NCI-H146 treated with DMSO at 0.1 percent for 48 hours (cell line): Measurements from ENCODE around the gene ANP32E.

ENCODE experiments used
- DNase-seq: peaks from one replicate; lab custom pipeline; 2025; ENCODE audit not compliant: unreplicated experiment; lab: John Stamatoyannopoulos, UW

The ANP32E gene

DNA sequence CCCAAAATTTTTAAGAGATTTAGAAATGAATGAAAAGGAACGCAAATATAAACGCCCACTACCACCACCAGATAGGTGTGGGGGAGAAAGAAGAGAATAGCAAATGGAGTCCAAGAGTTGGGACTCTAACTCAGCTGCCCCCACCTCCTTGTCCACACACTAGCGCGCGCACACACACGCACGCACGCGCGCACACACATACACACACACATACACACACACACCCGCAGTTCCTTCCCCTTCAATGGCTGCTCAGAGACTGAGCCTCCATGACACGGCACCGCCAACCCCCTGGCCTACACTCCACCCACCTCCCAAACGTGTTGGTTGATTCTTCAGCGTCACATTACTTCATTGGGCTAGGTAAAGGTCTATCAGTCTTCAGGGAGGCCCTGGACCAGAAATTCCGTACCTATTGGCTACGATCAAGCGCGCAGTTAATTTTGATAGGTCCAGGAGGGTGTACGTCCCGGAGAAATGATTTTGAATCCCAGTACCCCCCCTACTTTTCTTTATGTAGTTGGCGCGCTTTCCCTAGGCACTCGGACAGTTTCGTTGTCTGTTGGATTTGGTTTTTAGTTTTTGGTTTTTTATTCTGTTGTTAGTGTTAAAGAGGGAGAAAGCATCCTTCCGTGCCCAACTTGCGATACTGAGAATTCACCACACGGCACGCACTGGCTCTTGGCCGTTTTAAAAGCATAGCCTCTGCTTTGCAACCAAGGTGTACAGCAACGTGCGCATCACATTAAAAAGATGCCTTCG is at the start of gene ANP32E:
Gene ANP32E (minus strand): TSS at position 261 of the 762 bp plus-strand sequence. CDS start 326 bp downstream, outside the sequence.
- DNase-seq = peak; percentile 99

DNA sequence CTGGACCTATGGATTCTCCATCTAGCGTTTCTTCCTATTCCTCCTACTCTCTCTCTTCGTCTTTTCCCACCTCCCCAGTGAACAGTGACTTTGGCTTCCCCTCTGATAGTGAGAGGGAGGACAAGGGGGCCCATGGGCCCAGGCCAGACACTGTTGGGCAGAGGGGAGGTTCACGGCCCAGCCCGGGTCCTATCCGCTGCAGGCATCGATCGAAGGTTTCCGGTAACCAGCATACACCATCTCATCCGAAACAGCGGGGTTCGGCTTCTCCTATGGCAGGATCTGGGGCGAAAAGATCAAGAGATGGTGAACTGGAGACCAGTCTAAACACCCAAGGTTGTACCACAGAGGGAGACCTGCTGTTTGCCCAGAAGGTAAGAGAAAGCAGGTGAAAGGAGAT is 47.3 kb upstream of the ANP32E start:
- no peak for DNase-seq

DNA sequence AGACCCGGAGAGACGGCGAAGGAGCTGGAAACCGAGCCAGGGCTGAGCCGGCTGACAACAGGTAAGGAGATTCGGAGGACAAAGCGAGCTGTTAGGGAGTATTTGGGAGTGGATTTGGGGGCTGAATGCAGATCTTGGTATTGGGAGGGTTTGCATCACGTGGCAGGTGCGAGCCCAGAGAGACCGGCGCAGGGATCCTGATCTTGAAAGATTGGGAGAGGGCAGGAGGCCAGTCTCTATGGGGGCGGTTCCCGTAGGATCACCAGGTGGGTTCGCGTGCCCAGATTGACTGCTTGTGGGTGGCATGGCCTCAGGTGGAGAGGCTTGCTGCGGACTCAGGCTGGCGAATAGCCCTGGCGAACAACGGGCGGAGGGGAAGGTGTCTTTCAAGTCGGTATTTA is 46.6 kb upstream of the ANP32E start:
- peak; percentile 60 for DNase-seq

DNA sequence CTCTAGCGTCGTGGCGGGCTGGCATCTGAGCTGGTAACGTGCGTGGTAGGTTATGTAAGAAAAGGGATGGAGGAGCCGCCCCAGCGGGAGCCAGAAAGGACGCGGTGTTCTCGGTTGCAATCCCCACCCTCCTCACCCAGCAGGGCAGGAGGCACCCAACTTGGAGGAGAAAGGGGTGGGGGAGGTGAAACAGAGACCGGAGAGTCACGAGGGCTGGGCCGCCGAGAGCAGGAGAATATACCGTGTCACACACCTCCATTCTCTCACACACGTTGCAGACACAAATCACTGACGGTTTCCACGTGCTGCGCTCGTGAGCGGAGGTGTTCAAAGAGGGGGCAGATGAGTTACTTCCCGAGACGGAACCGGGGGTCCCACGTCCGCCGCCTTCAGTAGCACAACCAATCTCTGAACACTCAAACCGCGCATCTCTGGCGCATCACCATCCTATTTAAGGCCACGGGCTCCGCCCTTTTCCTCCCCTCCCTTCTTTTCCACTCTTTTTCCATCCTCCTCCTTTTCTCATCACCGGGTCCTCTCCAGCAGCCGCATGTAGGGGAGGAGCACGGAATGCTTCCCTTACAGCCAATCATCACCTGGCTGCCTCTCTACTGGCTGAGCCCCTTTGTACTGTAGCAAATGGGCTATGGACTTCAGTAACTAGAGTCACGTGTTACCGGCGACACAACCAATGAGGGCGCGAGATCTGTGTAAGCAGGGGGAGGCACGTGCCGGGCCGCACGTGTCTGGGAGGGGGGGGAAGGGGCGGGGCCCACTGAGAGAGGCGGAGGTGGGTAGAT is 46.0 kb upstream of the ANP32E start, which contains the start of gene CIART:
Gene CIART (plus strand): TSS at position 797 of the 800 bp plus-strand sequence. CDS start 714 bp downstream, outside the sequence.
- DNase-seq = peak; percentile 98

DNA sequence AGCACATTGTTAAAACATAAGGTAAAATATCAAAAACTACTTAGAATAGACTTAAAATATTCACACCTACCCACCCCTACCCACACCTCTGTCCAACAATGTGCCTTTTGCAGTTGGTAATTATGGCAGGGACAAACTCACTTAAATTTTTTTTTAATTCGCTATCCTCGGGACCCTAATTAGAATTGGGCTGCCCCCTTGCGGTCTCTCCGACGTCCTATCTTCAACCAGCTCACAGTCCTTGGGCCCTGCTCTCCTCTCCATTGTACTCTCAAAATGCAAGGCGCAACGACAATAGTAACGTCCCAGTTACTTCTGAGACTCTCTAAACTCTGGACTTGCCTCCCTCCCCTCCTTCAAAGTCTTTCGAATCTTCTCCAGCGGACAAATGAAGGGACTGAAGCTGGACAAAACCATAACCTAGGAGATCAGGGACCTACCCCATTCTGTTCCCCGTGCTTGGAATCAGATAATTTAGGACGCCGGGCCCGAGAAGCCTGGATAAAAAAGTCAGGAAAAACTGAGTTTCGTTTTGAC is 45.4 kb upstream of the ANP32E start:
- DNase-seq = peak; percentile 70

DNA sequence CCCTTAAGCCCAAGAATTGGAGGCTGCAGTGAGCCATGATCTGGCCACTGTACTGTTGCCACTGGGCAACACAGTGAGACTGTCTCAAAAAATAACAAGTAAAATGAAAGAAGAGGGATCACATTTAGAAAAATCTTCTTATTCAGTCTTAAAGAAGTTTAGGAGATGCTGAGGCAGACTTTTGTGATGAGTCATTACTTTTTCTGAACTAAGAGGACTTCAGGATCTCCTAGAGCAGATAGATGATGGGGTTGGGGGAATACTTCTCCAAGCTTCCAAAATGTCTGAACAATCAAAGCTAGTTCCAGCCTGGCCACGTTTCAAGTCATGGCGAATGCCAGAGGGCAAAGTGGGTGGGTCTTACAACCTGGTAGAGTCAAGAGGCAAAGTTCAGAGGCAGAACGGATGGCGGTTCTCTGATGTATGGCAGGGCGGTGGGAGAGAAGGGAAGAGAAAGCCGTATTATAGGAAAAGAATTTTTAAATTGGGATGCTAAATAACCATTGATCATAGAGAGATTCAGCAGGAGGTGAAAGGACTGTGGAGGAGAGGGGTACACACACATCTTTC is 44.3 kb upstream of the ANP32E start:
- no peak for DNase-seq

DNA sequence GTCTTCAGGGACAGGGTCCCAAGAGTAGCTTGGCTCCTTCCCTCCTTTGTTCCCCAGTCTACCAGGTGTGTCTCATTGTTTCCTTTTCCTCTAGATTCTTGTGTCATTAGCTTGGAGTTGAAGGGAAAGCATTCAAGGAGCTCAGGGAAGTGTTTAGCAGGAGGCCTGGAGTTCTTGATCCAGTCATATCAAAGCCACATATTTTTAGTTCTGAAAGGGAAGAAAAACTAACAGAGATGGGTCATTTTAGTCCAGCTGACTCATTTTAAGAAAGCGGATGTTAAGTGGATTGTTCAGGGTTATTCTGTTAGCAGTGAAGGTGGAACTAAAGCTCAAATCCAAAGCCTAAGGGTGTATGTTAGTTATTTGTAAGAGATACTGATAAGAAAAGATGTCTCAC is 37.4 kb upstream of the ANP32E start:
- DNase-seq = no peak

DNA sequence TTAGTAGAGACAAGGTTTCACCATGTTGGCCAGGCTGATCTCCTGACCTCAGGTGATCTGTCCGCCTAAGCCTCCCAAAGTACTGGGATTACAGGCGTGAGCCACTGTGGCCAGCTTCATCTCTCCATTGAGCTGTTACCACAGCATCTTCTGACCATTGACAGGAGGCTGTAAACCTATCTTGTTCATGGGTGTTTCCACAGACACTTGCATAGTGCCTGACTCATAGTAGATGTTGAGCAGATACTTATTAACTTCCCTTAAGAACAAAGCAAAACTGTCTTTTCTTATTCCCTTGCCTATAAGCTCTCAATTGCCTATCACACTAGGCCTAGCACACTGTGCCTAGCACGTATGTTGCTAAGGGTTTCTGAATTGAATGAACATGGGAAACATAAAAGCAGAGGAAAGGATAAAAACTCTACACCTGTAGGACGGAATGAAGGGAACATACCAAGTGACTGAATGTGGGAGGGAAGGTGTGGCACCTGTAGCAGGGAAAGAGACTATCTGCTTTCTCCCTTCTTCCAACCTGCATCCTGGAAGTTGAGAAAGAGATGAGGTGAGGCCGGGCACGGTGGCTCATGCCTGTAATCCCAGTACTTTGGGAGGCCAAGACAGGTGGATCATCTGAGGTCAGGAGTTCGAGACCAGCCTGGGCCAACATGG is 35.5 kb upstream of the ANP32E start:
- no peak for DNase-seq

DNA sequence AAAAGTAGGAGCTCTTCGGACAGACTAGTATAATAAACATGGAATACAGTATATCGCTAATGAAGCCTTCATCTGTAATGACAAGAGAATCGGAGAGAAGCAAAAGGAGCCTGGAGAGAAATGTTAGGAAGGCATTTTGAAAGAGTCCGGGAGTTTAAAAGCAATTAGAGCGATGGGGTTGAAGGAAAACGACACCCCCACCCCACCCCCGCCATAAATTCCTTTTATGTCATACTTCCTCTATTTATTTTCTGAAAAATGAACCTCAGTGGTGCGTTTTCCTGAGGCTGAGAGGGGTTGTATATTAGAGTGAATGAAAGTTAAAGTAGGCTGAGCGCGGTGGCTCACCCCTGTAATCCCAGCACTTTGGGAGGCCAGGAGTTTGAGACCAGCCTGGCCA is 33.5 kb upstream of the ANP32E start:
- no peak for DNase-seq

DNA sequence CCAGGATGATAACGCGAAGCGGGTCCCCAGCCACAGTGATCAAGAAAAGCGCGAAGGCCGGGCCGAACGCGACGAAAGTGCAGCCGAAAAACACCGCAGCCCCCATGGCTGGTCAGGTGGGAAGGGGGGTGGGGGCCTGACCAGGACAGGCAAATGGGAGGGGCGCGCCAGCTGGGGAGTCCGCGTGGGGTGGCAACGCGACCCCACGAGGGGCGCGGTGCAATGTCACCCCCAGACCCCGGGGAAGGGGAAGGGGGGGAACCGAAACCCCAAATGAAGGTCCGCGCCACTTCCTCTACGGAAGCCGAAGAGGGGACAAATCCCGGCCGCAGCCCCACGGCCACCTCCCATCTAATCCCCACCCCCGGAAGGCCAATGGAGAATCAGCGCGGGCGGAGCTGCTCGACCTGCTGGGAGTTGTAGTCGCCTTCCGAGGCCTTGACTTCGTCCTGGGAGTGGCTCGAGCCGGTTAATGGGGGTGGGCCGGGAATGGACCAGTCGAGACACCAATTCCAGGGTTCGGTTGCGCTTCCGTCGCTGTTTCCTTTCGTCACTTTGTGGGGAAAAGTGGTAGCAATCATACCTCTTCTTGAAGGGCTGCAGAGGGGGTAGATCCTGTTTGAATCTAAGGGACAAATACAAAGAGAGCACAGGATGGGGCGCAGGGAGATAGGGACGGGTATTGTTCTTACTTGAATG is 32.9 kb upstream of the ANP32E start, which contains the start of gene APH1A:
Gene APH1A (minus strand): TSS at position 312 of the 699 bp plus-strand sequence. CDS start 206 bp downstream, at position 106.
- DNase-seq = peak; percentile 94

DNA sequence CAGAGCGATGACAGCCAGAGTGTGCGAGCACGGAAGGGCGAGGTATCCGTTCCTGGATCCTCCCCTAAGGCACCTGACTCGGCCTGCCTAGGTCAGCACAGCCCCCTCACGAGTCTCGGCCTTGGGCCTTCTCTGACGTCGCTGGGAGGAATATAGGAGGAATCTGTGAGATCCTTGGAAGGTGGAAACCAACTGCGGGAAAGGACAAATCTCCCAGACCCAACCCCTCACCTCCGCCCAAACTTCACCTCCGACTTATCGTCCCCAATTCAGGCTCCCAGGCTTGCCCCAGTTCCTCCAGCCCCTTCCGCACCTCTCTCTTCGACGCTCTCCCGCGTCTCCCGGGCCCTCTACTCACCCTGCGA is 32.4 kb upstream of the ANP32E start:
- no peak for DNase-seq

DNA sequence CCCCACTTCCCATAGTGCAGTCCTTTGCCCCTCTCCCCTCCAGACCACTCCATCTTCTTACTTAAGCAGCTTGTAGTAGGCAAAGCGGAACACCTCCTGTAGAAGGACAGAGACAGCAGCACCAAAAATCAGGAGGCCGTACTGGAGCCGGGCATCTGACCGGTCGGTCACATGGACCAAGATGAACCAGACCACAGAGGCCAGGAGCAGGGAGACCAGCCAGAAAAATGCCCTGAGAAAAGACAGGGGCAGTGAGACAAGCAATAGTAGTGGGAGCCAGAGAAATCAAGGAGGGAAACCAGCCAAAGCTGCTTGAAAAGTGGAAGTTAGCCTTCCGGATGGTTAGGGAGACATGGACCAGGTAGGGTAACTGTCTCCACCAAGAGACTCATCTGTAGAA is 32.0 kb upstream of the ANP32E start:
- no peak for DNase-seq

DNA sequence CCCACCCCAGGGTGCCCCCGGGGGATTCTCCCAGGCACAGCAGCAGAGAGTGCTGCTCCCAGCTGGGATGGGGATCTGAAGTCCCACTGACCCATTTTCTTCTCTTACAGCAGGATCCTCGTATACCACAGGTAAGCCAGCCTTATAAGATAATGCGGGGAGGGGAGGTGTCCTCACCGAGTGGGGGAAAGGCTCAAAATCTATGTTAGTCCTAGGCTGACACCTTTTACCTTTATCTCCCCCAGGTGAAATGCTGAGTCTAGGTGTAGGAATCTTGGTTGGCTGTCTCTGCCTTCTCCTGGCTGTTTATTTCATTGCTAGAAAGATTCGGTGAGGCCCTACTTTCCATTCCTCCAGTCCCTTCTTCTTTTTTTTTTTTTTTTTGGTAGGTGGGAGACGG is 27.6 kb upstream of the ANP32E start:
- DNase-seq = no peak

DNA sequence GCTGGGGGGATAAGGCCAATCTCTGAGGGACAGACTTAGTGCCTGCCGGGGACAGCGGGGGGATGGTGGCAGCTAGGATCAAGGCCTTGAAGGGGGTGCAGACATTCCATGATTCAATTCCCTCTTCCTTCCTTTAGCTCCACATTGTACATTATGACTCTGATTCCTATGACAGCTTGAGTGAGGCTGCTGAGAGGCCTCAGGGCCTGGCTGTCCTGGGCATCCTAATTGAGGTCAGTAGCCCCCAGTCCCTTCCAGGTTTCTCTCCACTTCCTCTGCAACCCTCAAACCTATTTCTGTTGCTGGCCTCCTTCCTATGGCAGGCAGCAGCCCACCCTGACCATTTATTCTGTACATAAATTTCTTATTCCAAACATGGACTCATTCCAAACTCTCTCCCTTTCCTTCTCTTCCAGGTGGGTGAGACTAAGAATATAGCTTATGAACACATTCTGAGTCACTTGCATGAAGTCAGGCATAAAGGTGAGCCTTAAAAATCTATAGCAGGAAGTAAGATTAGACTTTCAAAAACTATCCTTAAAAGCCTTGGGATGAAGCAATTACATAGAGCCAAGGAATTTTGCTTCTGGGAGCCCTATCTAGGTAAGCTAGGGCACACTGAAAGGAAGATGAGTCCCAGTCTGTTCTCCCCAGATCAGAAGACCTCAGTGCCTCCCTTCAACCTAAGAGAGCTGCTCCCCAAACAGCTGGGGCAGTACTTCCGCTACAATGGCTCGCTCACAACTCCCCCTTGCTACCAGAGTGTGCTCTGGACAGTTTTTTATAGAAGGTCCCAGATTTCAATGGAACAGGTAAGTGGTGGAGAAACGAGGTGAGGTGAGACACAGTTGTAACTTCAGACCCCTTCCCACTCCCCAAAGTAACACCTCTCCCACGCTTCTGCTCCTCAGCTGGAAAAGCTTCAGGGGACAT is 26.7 kb upstream of the ANP32E start:
- DNase-seq = no peak

DNA sequence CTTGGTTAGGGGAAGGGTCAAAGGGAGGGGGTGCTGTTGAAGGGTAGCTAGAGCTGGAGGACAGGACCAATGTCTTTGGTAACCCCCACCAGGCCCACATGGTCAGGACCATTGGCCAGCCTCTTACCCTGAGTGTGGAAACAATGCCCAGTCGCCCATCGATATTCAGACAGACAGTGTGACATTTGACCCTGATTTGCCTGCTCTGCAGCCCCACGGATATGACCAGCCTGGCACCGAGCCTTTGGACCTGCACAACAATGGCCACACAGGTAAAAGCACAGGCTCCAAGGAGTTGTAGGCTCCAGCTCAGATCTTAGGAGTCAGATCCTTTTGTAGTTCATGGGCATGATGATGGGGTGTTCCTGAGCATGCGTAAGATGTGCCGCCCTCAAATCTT is 25.5 kb upstream of the ANP32E start:
- no peak for DNase-seq

DNA sequence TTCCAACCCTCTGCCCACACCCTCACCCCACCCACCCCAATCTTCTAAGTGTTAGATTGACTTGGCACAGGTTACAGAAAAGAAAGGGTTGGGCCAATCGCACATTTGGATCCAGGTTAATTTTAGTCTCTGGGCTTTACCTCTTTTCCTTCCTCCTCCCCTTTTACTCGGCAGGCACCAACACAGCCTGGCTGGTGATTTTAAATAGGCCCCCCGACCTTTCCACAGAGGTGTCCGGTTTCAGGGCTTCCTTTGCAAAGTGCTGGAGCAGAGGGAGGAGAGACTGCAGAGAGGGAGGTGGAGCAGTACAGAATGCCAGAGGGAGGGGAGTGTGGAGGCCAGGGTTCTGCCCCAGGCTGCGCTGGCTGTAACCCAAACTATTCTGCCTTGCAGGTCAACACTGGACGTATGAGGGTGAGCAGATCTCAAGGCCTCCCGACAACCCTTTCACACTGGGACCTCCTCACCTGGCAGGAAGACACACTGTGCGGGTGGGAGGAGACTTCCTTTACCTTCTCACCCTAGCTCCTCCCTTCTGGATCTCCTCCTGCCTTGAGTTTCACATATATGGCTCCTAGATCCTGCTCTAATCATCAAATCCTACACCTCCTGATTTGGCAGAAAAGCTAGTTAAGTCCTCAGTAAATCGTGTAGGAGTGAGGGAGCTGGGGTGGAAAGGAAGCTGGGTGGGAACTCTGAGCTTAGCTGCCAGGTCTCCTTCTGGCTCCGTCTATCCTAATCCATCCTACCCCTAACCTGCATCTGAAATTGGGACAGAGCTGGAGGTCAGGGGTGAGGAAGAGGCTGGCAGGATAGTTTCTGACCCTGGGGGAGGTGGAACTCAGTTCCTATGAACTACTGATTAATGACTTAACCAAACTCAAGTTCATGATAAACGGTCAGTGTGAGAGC is 24.1 kb upstream of the ANP32E start:
- DNase-seq = peak; percentile 75

DNA sequence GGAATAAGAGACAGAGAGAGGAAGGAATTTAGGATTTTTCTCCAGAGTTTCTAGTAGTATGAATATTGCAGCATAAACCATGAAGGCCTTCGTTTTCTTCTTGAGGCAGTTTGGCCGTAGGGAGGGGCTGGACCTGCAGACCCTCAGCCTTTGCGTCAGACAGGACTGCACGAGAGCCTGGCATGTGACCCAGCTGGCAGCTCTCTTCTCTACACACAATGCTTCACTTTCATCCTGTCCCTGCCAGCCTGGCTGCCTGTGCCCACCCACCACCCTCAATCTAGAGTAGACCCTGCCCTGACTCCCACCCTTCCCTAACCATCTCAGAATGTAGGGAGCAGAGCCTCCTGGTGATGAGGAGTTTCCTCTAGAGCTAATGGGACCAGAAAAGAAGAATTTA is 23.3 kb upstream of the ANP32E start:
- no peak for DNase-seq
